Testis (tissue), 3 donors: ENCODE data around the gene INTS4. TPM values are rescaled to one million over a fixed set of nuclear protein-coding genes. Genes with fewer than 3 reads are reported as not detected.

Experiments used
- polyA plus RNA-seq: library from polyadenylated mRNA; stranded (reverse); fragments of 350-450 nt; fragmentation: Illumina TruSeq; extraction: RNeasy Lipid Tissue Mini Kit (QIAGEN cat#74804); gene quantifications from one replicate; pipeline ENCODE4 v1.2.3, GENCODE V29; 2014; ENCODE audit warnings: low read depth, low replicate concordance; ENCODE audit not compliant: insufficient read depth
- small RNA-seq, 2 donors: library from RNA; depleted of rRNA; stranded (forward); fragments of <200 nt; gene quantifications; one replicate each; pipeline ENCODE3, GENCODE V24; 2016
- total RNA-seq, 2 donors: library from RNA; depleted of rRNA; stranded (reverse); fragments of >200 nt; gene quantifications; one replicate each; pipeline ENCODE4 v1.2.3, GENCODE V29; 2016

The INTS4 gene
- total and polyA plus RNA-seq, 3 donors from 2014 or later = 20.2 to 48.2 (median 37.4) TPM

Small RNA genes within 50 kb of the gene (small RNA-seq; reads per million reads assigned to genes)
- gene AP002812.4 = 0 reads per million in 2 donors

Other genes starting within 250 kb of the INTS4 start
- gene RSF1, start 173.9 kb downstream of the INTS4 start, total RNA-seq = 100 to 1,000 TPM in 1 of 2 donors, 10 to 100 TPM in 1; 94.6 to 168 TPM
- 17.7 TPM for gene RSF1, start 173.9 kb downstream of the INTS4 start, polyA plus RNA-seq
- gene AAMDC, start 173.5 kb downstream of the INTS4 start, total RNA-seq = 10 to 100 TPM; 20.2 to 22.0 TPM
- gene AAMDC, start 173.5 kb downstream of the INTS4 start, polyA plus RNA-seq = 56.6 TPM
- gene KCTD14, start 28.6 kb upstream of the INTS4 start, total RNA-seq = 1 to 10 TPM in 1 of 2 donors, under 1 TPM in 1; 0.71 to 1.4 TPM
- gene KCTD14, start 28.6 kb upstream of the INTS4 start, polyA plus RNA-seq = 3.8 TPM
- gene THRSP, start 69.2 kb upstream of the INTS4 start, total RNA-seq = under 1 TPM in 1 of 2 donors, not detected in 1; 0.31 TPM
- 0.37 TPM for gene THRSP, start 69.2 kb upstream of the INTS4 start, polyA plus RNA-seq
- 100 to 1,000 TPM in 1 of 2 donors, 10 to 100 TPM in 1; 94.7 to 105 TPM for gene NDUFC2, start 85.2 kb upstream of the INTS4 start, total RNA-seq
- 210 TPM for gene NDUFC2, start 85.2 kb upstream of the INTS4 start, polyA plus RNA-seq
- 10 to 100 TPM; 61.2 to 61.5 TPM for gene ALG8, start 145.0 kb upstream of the INTS4 start, total RNA-seq
- gene ALG8, start 145.0 kb upstream of the INTS4 start, polyA plus RNA-seq = 115 TPM
- gene KCTD21, start 194.0 kb upstream of the INTS4 start, total RNA-seq = 10 to 100 TPM; 14.2 to 14.7 TPM
- gene KCTD21, start 194.0 kb upstream of the INTS4 start, polyA plus RNA-seq = 10.2 TPM
- 10 to 100 TPM; 25.8 to 33.5 TPM for gene USP35, start 194.3 kb upstream of the INTS4 start, total RNA-seq
- gene USP35, start 194.3 kb upstream of the INTS4 start, polyA plus RNA-seq = 10.5 TPM